Stimulated activated CD8-positive, alpha-beta memory T cell treated with anti-CD3 and anti-CD28 coated beads, Interleukin-7, amount 100 ng/mL, for 24 hours (primary cell): ENCODE results near the gene RSBN1L.

Experiments used
- DNase-seq: peaks from one replicate; pipeline ENCODE4 v3.0.0-alpha.2; 2020; ENCODE audit warnings: low read depth

Gene RSBN1L

DNA sequence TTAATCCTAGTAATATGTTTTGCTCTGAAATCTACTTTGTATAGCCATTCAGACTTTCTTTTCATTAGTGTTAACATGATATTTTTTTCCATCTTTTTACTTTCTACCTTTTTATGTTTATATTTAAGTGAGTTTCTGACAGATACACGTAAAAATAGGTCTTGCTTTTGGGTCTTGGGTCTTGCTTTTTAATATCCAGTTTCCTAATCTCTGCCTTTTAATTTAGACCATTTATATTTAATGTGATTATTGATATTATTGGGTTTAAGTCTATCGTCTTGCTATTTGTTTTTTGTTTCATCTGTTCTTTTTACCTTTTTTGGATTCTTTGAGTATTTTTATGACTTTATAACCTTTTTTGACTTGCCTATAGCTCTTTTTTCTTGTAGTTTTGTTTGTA is 110.2 kb downstream of the RSBN1L start:
- no peak for DNase-seq

DNA sequence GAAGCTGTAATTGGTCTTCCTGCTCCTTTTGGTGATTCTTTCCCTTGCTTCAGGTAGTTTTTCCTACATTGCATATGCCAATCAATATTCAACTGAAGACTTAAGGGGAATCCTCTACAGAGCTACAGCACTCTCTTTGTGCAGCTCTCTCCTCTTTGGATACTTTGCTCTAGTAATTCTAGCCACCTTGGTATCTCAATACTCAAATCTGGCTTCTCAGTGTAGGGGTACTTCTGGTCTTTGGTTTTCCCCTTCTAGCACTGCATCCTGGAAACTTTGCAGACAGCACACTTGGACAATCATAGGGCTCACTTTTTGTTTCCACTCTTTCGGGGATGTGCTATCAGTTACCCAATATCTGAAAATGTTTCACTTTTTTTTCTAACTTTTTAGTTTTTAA is 112.3 kb downstream of the RSBN1L start:
- no peak for DNase-seq

DNA sequence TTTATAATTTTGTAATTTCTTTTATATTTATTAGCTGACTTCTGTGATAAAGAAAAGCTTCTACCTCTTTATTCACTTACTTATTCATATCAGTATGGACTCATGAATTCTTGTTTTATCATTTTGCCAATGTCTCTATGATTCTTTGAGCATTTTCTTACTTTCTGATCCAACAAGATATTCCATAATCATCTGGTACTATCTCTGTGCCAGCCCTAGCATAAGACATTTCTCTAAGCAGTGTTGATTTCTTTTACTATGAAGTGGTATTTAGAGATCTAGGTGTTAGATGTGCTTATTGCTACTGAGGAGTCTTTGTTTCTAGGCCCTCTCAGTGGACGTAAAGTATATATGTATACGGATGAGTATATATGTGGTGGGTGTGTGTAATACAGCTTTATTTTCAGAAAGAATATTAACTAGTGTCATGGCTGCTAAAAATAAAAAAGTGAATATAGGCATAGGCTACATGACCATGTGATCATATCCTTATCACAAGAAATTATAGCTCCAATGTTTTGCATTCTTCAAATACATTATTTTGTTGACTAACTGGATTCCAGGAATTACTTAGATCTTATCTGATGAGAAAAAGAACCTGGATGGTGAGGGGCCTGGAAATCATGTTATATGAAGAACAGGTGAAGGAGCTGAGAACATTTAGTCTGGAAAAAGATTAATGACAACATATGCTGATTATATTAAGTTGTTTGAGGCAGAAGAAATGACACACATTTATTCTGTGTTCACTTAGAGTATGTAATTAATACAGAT is 115.4 kb downstream of the RSBN1L start:
- DNase-seq: no peak

DNA sequence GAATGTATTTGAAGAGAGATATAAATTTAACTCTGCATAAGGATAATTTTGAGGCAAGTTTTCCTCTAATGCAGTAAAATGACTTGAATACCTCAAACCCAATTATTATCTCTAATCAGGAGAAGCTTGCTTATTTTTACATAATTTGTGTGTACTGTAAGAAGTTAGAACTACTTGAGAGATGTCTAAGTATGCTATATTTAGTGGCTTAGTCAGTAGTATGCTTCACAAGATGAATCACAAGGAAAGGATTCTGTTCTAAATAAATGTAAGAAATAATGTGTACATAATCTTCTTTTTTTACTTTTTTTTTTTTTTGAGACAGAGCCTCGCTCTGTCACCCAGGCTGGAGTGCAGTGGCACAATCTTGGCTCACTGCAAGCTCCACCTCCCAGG is 116.0 kb downstream of the RSBN1L start:
- DNase-seq: no peak

DNA sequence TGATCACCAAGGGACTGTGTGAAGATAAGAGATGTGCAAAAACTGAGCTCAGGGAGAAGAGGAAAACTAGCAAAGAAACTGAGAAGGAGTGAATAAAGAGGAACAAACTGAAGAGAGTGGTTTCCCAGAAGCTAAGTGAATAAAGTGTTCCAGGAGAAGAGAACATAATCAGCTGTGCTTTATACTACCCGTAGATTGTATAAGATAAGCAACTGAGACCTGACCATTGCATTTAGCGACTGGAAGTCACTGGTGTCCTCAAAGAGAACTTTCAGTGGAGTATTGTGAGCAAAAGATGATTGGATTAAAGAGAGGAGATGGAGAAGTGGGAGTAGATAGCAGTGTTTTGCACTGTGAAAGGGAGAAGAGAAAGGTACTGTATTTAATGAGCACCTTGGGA is 116.9 kb downstream of the RSBN1L start:
- DNase-seq: no peak

DNA sequence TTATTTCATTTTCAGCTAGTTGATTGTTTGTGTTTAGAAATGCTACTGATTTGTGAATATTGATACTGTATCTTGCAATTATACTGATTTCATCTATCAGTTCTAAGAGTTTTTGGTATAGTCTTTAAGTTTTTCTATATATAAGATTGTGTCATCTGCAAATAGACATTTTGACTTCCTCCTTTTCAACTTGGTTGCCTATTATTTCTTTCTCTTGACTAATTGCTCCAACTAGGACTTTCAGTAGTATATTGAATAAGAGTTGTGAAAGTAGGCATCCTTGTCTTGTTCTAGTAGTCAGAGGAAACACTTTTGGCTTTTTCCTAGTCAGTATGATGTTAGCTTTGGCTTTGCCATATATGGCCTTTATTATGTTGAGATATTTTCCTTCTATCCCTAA is 122.8 kb downstream of the RSBN1L start:
- no peak for DNase-seq

DNA sequence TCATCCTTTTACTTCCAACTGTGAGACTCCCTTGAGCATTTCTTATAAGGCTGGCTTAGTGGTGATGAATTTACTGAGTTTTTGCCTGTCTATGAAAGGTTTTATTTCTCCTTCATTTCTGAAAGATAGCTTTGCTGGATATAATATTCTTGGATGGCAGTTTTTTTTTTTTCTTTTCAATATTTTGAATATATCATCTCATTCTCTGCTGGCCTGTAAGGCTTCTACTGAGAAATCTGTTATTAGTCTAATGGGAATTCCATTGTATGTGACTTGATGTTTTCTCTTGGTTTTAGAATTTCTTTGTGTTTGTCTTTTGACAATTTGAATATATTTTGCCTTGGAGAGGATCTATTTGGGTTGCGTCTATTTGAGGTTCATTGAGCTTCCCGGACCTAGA is 124.7 kb downstream of the RSBN1L start:
- DNase-seq: no peak

DNA sequence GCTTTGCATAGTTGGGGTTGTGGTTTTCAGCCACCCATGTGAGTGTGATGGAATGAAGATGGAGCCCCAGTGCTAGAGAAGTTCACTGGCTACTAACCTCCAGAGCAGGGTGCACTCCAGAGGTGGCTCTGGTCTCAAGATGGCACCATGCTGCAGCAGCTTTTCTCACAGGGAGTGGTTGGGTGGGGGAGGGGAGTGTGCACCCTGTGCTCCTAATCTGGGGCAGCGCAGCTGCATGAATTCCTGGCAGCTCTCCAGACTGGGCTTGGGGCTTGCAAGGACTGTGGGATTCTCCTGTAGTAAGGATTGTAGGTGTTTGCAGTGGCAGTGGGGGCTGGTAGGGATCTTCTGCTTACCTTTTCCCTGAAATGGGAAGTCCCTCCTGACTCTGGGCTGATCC is 126.0 kb downstream of the RSBN1L start:
- DNase-seq: no peak

DNA sequence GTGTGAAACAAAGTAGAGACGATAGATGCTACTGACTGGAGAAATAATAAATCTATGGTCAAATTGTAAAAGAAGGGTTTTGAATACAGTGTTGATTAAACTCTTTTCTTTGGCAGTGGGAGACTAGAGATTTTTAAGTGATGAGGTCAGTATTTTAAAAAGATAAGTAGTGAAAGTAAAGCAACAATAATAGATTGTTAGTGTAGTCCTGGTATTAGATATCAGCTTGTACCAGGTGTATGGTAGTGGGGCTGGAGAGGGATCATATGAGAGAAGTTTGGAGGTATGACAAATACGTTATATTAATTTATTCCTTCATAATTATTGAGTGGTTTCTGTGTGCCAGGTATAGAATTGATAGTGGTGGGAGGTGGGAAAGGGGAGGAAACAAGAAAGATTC is 127.5 kb downstream of the RSBN1L start:
- DNase-seq: no peak

DNA sequence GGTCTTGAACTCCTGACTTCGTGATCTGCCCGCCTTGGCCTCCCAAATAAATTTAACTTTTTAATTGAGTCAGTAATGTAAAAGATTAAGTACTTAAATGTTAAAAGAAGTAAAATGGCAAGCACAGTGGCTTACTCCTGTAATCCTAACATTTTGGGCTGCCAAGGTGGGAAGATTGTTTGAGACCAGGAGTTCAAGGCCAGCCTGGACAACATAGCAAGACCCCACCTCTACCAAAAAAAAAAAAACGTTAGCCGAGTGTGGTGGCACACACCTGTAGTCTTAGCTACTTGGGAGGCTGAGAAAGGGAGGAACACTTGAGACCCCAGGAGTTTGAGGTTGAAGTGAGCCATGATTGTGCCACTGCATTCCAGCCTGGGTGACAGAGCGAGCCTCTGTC is 128.4 kb downstream of the RSBN1L start:
- DNase-seq: no peak

DNA sequence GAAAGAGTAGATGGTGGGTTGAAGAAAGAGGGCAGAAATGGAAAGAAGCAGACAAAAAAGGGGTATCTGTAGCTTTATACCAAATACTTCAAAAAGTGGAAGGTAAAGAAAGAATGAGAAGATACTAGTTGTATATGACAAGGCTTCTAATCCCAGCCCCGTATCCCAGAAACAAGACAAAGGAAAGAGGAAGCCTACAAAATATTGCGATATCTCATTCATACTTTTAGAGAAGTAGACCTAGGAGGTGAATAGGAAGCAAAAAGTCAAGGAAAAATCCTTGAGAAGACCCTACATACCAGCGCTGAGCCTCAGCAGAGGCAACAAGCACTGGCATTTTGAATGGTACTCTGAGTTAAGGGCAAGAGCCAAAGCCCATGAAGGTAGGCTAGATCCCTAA is 128.9 kb downstream of the RSBN1L start:
- DNase-seq: no peak

DNA sequence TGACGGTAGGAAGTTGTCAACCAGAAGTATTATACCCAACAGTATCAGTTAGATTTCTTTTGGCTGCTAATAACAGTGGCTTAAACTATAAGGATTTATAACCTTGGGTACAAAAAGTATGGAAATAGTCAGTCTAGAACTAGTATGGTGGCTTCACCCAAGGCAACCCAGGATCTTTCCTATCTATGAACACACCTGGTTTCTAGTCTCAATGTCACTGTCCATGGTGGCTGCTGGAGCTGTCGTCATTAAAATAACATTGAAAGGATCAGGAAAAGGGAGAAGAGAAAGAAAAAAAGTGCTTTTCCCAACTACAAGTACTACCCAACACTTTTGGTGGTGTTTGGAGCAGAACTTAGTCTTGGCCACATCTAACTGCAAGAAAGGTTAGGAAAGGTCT is 130.0 kb downstream of the RSBN1L start:
- DNase-seq: no peak

DNA sequence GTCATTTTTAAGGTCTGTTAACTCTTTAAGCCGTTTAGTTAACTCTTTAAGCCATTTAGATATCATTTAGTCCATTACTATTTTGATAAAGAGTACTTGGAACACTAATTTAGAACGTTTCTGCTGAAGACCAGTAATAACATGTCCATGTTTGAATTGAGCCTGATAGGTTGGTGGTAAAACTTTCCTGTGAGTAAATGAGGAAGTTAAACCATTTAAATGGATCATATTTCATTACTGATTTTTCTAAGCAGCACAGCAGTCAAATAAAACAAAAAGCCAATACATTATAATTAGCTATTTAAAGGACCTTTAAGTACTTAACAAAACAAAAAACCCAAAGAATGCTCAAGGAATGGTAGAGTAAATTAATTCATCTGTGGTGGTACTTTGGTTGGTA is 131.7 kb downstream of the RSBN1L start:
- DNase-seq: no peak

DNA sequence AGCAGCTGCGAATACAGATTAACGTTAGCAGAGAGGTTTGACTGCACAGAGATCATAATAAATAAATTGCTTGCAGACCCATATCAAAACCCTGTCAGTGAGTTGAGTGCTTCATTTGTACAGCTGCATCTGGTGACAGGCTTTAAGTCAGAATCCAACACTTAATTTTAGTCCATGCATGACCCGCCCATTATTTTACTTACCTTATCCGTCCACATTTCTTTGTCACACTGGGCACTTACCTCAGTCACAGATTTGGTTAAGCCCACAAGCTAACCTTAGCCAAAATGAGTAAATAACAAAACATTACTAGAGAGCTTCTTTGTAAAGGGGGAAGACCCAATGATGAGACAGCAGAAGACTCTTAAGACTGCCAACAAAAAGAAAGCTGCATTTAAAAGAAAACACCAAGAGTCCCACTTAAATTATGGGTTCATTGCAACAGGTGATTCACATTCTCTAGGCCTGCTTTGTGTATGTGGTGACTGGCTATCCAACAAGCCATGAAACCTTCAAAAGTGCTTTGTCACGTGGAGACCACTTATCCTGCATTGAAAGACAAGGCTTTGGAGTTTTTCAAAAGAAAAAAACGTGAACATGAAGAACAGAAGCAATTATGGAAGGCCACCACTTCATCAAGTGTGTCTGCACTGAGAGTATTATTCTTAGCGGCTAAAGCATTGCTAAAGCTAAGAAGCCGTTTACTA is 134.5 kb downstream of the RSBN1L start:
- DNase-seq: no peak

DNA sequence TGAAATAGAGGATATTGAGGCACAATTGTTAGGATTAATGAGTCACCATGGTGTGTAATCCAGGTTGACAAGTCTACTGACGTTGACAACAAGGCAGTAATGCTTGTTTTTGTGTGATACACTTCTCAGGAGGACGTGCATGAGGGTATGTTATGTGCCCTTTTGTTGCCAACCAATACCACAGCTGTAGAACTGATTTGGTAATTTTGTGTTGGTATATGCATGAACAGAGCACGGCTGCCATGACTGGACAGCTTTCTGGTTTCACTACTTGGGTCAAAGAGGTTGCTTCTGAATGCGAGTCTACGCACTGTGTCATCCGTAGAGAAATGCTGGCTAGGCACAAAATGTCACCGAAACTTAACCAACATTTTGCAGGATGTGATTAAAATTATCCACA is 135.2 kb downstream of the RSBN1L start:
- no peak for DNase-seq

DNA sequence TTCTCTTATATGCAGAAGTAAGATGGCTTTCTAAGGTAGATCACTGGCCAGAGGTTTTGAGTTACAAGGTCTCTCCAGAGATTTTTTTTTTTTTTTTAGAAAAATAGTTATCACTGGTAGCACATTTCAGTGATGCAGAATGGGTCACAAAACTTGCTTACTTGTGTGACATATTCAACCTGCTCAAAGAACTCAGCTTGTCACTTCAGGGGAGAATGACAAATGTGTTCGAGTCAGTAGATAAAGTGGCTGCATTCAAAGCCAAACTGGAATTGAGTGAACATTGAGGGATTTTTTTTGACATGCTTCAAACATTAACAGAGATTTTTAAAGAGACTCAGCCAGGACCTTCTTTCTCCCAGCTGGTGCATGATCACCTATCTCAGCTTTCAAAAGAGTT is 135.7 kb downstream of the RSBN1L start:
- DNase-seq: no peak
